ENCODE results near the gene EMC10. TPM values are rescaled to one million over a fixed set of nuclear protein-coding genes. Genes with fewer than 3 reads are reported as not detected.

EMC10 gene
- total RNA-seq, 1 donor from 2014 or later: 97.7 TPM

GRCh38 chr19:50510121-50510670, 33.9 kb downstream of the EMC10 start:
- no peak for DNase-seq
- peak overlapping the region; percentile 86 for H3K4me3 ChIP-seq
- intact Hi-C loops (cut with micrococcal nuclease): no loop called here

DNA sequence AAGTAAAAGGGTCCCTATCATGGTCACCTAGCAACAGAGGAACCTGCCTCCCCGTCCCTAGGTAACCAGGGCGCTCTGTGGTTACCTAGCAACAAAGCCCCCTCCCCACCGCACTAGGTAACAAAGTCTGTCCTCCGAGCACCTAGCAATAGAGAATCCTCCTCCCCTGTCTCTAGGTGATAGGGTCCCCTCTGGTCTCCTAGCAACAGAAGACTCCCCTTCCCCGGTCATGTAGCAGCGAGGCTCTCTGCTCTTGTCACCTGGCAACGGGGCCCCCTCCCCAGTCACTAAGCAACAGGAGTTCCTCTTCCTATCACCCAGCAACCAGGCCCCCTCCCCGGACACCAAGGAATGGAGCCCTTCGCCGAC, 34.4 kb downstream of the EMC10 start:
- Histone ChIP-seq H3K27ac (replicated peaks) (peak overlapping the region; percentile 85), H3K4me1 (peaks cover 26% of the 10 kb centered on the region), H3K27me3 (ENCODE audit: low read depth) (no peaks in the 10 kb centered on the region), H3K36me3 (peaks cover 8% of the 10 kb centered on the region), H3K4me3 (peak overlapping the region; percentile 86), H3K9me3 (replicated peaks) (no peaks in the 10 kb centered on the region)
- intact Hi-C loops (cut with micrococcal nuclease): no loop called here
- no peak for TF ChIP-seq CTCF (IDR thresholded peaks at IDR 0.05; ENCODE audit: borderline replicate concordance)
- DNase-seq: no peak

More at GRCh38 chr19:50510121-50510670, 33.9 kb downstream of the EMC10 start:
- peaks cover 26% of the 10 kb centered on the region for H3K4me1 ChIP-seq
- peak overlapping the region; percentile 85 for H3K27ac ChIP-seq (replicated peaks)
- no peak for TF ChIP-seq CTCF (IDR thresholded peaks at IDR 0.05; ENCODE audit: borderline replicate concordance)
- H3K36me3 ChIP-seq: peaks cover 9% of the 10 kb centered on the region
- no peaks in the 10 kb centered on the region for H3K27me3 ChIP-seq (ENCODE audit: low read depth)
- H3K9me3 ChIP-seq (replicated peaks): no peaks in the 10 kb centered on the region

- Histone ChIP-seq H3K4me3 (peak within 1 kb of the TSS; percentile 86), H3K9me3 (replicated peaks) (no peaks in the 10 kb centered on the region), H3K36me3 (peaks cover 3% of the 10 kb centered on the region), H3K27ac (replicated peaks) (peak within 1 kb of the TSS; percentile 85), H3K27me3 (ENCODE audit: low read depth) (no peaks in the 10 kb centered on the region), H3K4me1 (peaks cover 26% of the 10 kb centered on the region)
- intact Hi-C loops (cut with micrococcal nuclease): no loop called here
- no peak for TF ChIP-seq CTCF (IDR thresholded peaks at IDR 0.05; ENCODE audit: borderline replicate concordance)
- peak; percentile 99 for DNase-seq
These were observed 34.9 kb downstream of the EMC10 start, which contains the start of gene JOSD2 for GRCh38 chr19:50511069-50511822. Gene JOSD2 (minus strand): TSS chr19:50511191. CDS start chr19:50510431, 760 bp downstream.

DNA sequence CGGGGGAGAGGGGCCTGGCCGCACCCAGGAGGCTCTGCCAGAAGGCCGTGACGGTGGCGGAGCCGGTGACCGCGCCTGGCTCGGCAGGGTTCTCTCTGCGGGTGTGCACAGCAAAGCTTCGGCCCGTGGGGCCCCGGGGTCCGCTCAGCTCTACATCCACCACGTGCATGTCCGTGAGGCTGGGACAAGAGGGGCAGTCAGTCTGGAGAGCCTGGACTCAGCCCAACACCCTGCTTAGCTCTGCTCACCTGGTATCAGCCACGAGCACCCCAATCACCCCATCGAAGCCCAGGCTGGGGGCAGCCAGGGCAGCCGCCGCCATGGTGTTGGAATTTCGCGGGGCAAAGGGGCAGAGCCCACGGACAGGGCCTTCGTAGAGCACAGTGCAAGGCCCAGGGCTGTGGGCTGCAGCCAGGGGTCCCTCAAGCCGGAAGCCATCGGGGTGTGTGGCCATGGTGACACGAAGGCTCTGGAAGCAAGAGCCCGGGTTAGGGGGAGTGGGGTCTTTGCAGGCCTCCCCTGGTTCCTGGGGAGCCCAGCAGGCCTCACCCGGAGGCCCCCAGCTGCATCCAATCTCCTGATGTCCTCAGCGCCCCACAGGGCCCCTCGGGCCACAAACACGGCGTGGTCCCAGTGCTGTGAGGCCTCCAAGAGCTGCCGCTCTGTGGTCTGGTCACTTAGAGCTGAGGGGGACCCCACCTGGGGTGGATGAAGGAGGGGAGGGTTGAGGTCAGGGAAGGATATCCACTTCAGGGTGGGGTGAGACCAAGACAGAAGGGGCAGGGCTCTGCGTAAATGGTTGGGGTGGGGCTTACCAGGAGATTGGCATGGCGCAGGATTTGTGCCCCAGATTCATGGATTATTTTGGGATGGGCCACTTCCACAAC, 36.0 kb downstream of the EMC10 start:
- H3K27me3 ChIP-seq (ENCODE audit: low read depth): no peaks in the 10 kb centered on the region
- no peaks in the 10 kb centered on the region for H3K9me3 ChIP-seq (replicated peaks)
- intact Hi-C loops (cut with micrococcal nuclease): no loop called here
- peak overlapping the region; percentile 86 for H3K4me3 ChIP-seq
- H3K4me1 ChIP-seq: peaks cover 26% of the 10 kb centered on the region
- no peak for TF ChIP-seq CTCF (IDR thresholded peaks at IDR 0.05; ENCODE audit: borderline replicate concordance)
- no peak for DNase-seq
- no peaks in the 10 kb centered on the region for H3K36me3 ChIP-seq
- peak overlapping the region; percentile 85 for H3K27ac ChIP-seq (replicated peaks)

DNA sequence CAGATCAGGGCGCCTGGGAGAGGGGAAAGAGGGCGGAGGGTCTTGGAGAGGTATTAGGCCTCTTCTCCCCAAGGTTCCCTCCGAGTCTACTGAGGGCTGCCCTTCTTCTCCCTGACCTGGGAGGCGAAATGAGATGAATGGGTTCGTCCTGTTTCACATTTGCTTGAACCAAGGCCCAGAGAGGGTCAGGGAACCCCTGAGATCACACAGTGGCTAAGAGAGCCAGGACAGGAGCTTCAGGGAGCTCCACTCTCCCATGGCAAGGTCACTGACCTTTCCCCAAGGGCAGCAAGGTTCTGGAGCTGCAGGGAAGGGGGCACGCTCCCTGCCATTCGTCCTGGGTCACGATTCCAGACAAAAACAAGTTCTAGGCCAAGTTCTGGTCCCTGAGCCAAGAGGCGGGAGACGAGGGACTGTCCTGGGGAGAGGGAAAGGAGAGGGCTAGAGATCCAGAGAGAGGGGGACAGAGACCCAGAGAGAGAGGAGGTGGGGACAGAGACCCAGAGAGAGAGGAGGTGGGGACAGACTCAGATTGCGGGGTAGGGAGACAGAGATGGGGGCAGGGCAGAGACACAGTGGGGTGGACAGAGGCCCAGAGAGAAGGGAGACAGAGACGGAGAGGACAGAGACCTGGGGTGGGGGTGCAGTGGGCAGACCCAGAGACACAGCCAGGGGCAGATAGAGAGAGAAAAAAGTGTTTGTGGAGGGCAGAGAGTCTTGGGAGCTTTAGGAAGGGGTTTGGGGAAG, 36.9 kb downstream of the EMC10 start:
- Histone ChIP-seq H3K4me3 (no peak overlapping the region), H3K9me3 (replicated peaks) (no peaks in the 10 kb centered on the region), H3K27ac (replicated peaks) (no peak overlapping the region), H3K27me3 (ENCODE audit: low read depth) (no peaks in the 10 kb centered on the region), H3K4me1 (peaks cover 24% of the 10 kb centered on the region), H3K36me3 (no peaks in the 10 kb centered on the region)
- intact Hi-C loops (cut with micrococcal nuclease): no loop called here
- TF ChIP-seq CTCF (IDR thresholded peaks at IDR 0.05; ENCODE audit: borderline replicate concordance): no peak
- DNase-seq: no peak
